GM21360 (cell line): ENCODE data around the gene IFRD2.
"Not testable (repeated sequence)": the region's sequence is repeated elsewhere in the genome, so short reads cannot be mapped to it uniquely, and the experiment has no call there.

ENCODE experiments used
- ATAC-seq: cut with Tn5 transposase; IDR thresholded peaks from one replicate; pipeline ENCODE4 v1.9.1; 2021; ENCODE audit warnings: mild to moderate bottlenecking, moderate library complexity; ENCODE audit not compliant: unreplicated experiment

The IFRD2 gene

GRCh38 chr3:50324351-50325112, 32.3 kb upstream of the IFRD2 start:
- no peak for ATAC-seq

- ATAC-seq, result no peak
Observed at GRCh38 chr3:50323614-50324199, 31.5 kb upstream of the IFRD2 start.

- ATAC-seq, result no peak
Observed at GRCh38 chr3:50323092-50323600, 30.9 kb upstream of the IFRD2 start.

- ATAC-seq, result no peak
Observed at GRCh38 chr3:50322386-50323091, 30.3 kb upstream of the IFRD2 start, which contains the start of gene HYAL2. TSS of gene HYAL2 (minus strand) at chr3:50322745. CDS start at chr3:50320489, 2,256 bp downstream.

- ATAC-seq, result no peak
Observed at GRCh38 chr3:50322115-50322385, 29.8 kb upstream of the IFRD2 start.

GRCh38 chr3:50321336-50322114, 29.3 kb upstream of the IFRD2 start:
- ATAC-seq, result peak; percentile 61

- ATAC-seq, result peak; percentile 33
Observed at GRCh38 chr3:50320853-50321335, 28.7 kb upstream of the IFRD2 start.

- no peak for ATAC-seq
Observed at GRCh38 chr3:50319894-50320625, 27.8 kb upstream of the IFRD2 start.

GRCh38 chr3:50319181-50319893, 27.1 kb upstream of the IFRD2 start:
- no peak for ATAC-seq

GRCh38 chr3:50318615-50319014, 26.4 kb upstream of the IFRD2 start:
- no peak for ATAC-seq

- no peak for ATAC-seq
Observed at GRCh38 chr3:50318163-50318562, 25.9 kb upstream of the IFRD2 start.

- no peak for ATAC-seq
Observed at GRCh38 chr3:50317300-50317699, 25.1 kb upstream of the IFRD2 start.

GRCh38 chr3:50316657-50317242, 24.5 kb upstream of the IFRD2 start:
- ATAC-seq, result no peak

GRCh38 chr3:50314816-50315215, 22.6 kb upstream of the IFRD2 start:
- no peak for ATAC-seq

- no peak for ATAC-seq
Observed at GRCh38 chr3:50314342-50314741, 22.1 kb upstream of the IFRD2 start.

- ATAC-seq, result not testable (repeated sequence)
Observed at GRCh38 chr3:50312041-50312440, 19.8 kb upstream of the IFRD2 start.

GRCh38 chr3:50304601-50305000, 12.4 kb upstream of the IFRD2 start:
- no peak for ATAC-seq

- no peak for ATAC-seq
Observed at GRCh38 chr3:50303013-50303815, 11.0 kb upstream of the IFRD2 start, which contains the start of gene HYAL1. TSS of gene HYAL1 (minus strand) at chr3:50303574. CDS start at chr3:50302956, 618 bp downstream.
